Activated B cell treated with CpG ODN at 0.5 μM for 24 hours (primary cell): ENCODE results near the gene AP2S1. TPM values are rescaled to one million over a fixed set of nuclear protein-coding genes. Genes with fewer than 3 reads are reported as not detected.

Source experiments
- ATAC-seq: fragments of 200-7000 bp; cut with Tn5 transposase; one replicate; pipeline ENCODE4 v1.10.0; 2021; ENCODE audit warnings: low read depth, mild to moderate bottlenecking, moderate library complexity
- CTCF ChIA-PET: fragments of 350-600 bp; sonication (Branson Sonifier 250); formaldehyde crosslinking; loops from one replicate; lab custom pipeline; 2021; ENCODE audit warnings: antibody characterized with exemption; lab: Charles Lee
- POLR2A ChIA-PET: fragments of 350-600 bp; sonication (Branson Sonifier 250); formaldehyde crosslinking; loops from one replicate; lab custom pipeline; 2021; ENCODE audit warnings: antibody characterized with exemption; lab: Charles Lee
- DNase-seq: peaks from one replicate; pipeline ENCODE4 v3.0.0; 2022
- H3K27ac Mint-ChIP-seq: one replicate; pipeline ENCODE4 v1.8.0; 2020; ENCODE audit warnings: mixed read lengths
- H3K27me3 Mint-ChIP-seq: one replicate; pipeline ENCODE4 v1.8.0; 2021; ENCODE audit warnings: mixed read lengths
- H3K36me3 Mint-ChIP-seq: one replicate; pipeline ENCODE4 v1.8.0; 2021; ENCODE audit warnings: low read depth, mixed read lengths
- H3K4me1 Mint-ChIP-seq: one replicate; pipeline ENCODE4 v1.8.0; 2021; ENCODE audit warnings: mixed read lengths
- H3K4me3 Mint-ChIP-seq: one replicate; pipeline ENCODE4 v1.8.0; 2020; ENCODE audit warnings: mild to moderate bottlenecking, mixed read lengths
- H3K9me3 Mint-ChIP-seq: one replicate; pipeline ENCODE4 v1.8.0; 2020; ENCODE audit warnings: mixed read lengths
- intact Hi-C: fragments of 100-400 bp; cut with micrococcal nuclease; formaldehyde crosslinking; loops from one replicate; pipeline ENCODE4 v1.15.1; 2024
- total RNA-seq: library from RNA; stranded (reverse); gene quantifications from 2 replicates; pipeline ENCODE4 v1.2.3, GENCODE V29; 2022
- TF ChIP-seq, protein P1 (sequence below): fragments of 200-600 bp; IDR thresholded peaks from one replicate; pipeline ENCODE4 v1.8.0; 2022; ENCODE audit warnings: antibody characterized with exemption, mild to moderate bottlenecking

The AP2S1 gene
- total RNA-seq, 1 donor from 2014 or later: 74.7 TPM

DNA sequence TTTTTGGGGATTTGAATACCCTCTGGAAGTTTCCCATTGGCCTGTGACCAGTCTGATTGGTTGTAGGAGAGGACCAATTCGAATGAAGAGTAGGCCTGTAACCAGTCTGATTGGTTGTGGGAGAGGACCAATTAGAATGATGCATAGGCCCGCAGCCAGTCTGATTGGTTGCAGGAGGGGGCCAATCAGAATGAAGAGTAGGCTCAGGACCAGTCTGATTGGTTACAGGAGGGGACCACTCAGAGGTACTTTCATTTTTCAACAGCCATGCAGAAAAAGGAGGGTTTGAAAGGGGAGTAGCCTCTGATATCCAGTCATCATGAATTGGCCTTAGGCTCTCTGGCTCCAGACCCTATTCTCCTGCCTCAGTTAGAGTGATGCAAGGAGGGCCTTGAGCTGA is 31.8 kb downstream of the AP2S1 start:
- Mint-ChIP-seq H3K27ac (no peak overlapping the region), H3K27me3 (no peaks in the 10 kb centered on the region), H3K4me3 (no peak overlapping the region), H3K4me1 (peaks cover 42% of the 10 kb centered on the region), H3K36me3 (no peaks in the 10 kb centered on the region), H3K9me3 (no peaks in the 10 kb centered on the region)
- ChIA-PET POLR2A (no interaction called here), CTCF (no interaction called here)
- DNase-seq (no peak), ATAC-seq (no peak)
- intact Hi-C loops: no loop called here
- TF ChIP-seq, protein P1, sequence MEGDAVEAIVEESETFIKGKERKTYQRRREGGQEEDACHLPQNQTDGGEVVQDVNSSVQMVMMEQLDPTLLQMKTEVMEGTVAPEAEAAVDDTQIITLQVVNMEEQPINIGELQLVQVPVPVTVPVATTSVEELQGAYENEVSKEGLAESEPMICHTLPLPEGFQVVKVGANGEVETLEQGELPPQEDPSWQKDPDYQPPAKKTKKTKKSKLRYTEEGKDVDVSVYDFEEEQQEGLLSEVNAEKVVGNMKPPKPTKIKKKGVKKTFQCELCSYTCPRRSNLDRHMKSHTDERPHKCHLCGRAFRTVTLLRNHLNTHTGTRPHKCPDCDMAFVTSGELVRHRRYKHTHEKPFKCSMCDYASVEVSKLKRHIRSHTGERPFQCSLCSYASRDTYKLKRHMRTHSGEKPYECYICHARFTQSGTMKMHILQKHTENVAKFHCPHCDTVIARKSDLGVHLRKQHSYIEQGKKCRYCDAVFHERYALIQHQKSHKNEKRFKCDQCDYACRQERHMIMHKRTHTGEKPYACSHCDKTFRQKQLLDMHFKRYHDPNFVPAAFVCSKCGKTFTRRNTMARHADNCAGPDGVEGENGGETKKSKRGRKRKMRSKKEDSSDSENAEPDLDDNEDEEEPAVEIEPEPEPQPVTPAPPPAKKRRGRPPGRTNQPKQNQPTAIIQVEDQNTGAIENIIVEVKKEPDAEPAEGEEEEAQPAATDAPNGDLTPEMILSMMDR: no peak

DNA sequence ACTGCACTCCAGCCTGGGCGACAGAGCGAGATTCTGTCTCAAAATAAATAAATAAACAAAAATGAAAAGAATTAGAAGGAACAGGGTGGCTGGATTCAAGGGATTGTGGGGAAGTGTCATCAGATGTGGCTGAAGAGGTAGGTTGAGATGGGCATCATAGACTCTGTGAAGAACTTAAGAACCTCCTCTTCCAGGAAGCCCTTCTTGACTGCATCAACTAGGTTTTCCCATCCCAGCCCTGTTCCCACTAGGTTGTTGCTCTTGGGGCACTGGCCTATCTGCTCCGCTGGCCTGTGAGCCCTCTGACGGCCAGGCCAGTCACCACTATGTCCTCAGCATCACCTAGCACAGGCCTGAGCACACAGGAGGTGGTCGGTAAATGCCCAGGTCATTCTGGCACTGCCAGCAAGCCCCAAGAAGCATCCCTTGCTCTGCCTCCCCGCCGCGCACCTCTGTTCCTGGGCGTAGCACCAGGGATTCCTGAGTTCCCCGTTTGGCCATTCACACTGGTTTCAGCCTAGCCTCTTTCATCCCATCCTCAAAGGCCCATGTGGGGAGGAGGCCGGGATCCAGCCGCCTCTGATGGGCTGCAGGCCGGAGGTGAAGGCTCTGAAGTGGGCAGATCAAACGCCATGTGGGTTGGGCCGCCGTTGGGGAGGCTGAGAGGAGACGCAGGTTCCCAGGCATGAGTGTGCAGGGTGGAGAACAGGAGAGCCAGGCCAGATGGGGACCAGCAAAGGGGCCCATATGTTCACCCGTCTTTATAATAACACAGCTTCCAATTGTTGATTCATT is 34.6 kb downstream of the AP2S1 start:
- no peaks in the 10 kb centered on the region for H3K27me3 Mint-ChIP-seq
- CTCF ChIA-PET: no interaction called here
- TF ChIP-seq, protein P1: no peak
- DNase-seq (no peak), ATAC-seq (no peak)
- POLR2A ChIA-PET: interaction anchor here (0.6 to 0.7 kb wide), 2 partner anchors 295 to 422 kb away, joined by 4 read pairs; no protein-coding TSS in a partner anchor
- no peaks in the 10 kb centered on the region for H3K36me3 Mint-ChIP-seq
- H3K4me3 Mint-ChIP-seq: no peak overlapping the region
- intact Hi-C loops: no loop called here
- H3K27ac Mint-ChIP-seq: no peak overlapping the region
- H3K4me1 Mint-ChIP-seq: peaks cover 21% of the 10 kb centered on the region
- H3K9me3 Mint-ChIP-seq: no peaks in the 10 kb centered on the region

DNA sequence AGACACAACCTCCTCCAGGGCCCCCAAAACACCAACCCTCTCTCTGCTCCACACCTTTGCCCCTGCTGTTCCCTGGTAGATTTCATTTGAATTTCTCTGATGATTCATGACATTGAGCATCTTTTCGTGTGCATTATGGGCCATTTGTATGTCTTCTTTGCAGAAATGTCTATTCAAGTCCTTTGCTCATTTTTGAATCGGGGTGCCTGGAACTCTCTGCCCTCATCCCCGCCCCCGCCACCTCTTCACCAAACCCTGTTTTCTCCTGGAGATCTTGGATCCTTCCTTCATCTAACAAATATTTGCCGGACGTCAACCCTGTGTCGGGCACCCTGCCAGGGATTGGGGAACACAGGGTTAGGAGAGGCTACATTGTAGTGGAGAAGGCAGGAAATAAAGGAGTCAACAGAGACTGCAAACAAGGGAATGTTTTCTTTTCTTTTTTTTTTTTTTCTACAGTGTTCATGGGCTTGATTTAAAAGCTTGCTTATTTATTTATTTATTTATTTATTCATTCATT is 36.7 kb downstream of the AP2S1 start:
- CTCF ChIA-PET: no interaction called here

DNA sequence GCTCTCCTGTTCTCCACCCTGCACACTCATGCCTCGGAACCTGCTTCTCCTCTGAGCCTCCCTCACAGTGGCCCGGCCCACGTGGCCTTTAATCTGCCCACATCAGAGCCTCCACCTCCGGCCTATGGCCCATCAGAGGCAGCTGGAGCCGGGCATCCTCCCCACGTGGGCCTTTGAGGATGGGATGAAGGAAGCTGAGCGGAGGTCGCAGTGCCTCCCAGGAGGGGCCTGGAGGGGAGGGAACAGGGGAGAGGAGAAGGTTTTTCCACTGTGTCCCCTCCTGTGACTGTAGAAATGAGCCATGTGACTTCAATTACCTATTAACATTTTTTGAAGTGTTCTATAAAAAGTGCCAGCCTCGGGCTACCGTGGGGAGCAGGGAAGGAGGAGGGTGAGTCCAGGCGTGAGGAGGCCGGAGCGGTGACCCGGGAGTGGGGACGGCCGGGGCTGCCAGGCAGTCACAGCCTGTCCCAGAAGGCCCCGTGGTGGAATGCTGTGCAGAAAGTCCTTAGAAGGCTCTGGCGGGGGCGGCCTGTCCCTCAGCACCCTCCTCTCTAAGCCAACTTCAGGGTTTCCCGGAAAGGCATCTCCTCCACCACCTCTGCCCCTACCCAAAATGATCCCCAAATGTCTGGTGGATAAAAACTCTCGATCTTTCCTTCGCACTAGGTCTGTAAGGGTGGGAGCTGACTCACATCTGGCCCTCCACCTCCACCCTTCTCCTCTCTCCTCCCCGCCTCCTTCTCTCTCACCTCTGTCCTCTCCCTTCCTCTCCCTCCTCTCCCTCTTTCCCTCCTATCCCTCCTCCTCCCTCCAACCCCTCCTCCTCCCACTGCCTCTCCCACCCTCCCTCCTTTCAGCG is 37.4 kb downstream of the AP2S1 start:
- no peaks in the 10 kb centered on the region for H3K9me3 Mint-ChIP-seq
- no peak for ATAC-seq
- TF ChIP-seq, protein P1: no peak
- H3K36me3 Mint-ChIP-seq: no peaks in the 10 kb centered on the region
- H3K27ac Mint-ChIP-seq: no peak overlapping the region
- ChIA-PET POLR2A (interaction anchor here (0.7 to 4.2 kb wide), 2 partner anchors 8 to 374 kb away, joined by 3 to 15 read pairs; no protein-coding TSS in a partner anchor), CTCF (no interaction called here)
- intact Hi-C loops: no loop called here
- H3K4me3 Mint-ChIP-seq: no peak overlapping the region
- H3K27me3 Mint-ChIP-seq: no peaks in the 10 kb centered on the region
- DNase-seq: no peak
- peaks cover 4% of the 10 kb centered on the region for H3K4me1 Mint-ChIP-seq

More for the DNA sequence above, 36.7 kb downstream of the AP2S1 start:
- intact Hi-C loops: no loop called here
- H3K4me1 Mint-ChIP-seq: peaks cover 4% of the 10 kb centered on the region
- ATAC-seq (no peak), DNase-seq (no peak)
- no peak overlapping the region for H3K4me3 Mint-ChIP-seq
- no peaks in the 10 kb centered on the region for H3K36me3 Mint-ChIP-seq
- no peaks in the 10 kb centered on the region for H3K9me3 Mint-ChIP-seq
- H3K27ac Mint-ChIP-seq: no peak overlapping the region
- no peaks in the 10 kb centered on the region for H3K27me3 Mint-ChIP-seq
- POLR2A ChIA-PET: interaction anchor here (0.6 to 4.2 kb wide), 2 partner anchors 8 to 49 kb away, joined by 3 to 15 read pairs; no protein-coding TSS in a partner anchor
- TF ChIP-seq, protein P1: no peak
